Measurements from ENCODE around the gene AKAP13. TPM values are rescaled to one million over a fixed set of nuclear protein-coding genes. Genes with fewer than 3 reads are reported as not detected.
"Not testable (repeated sequence)": the region's sequence is repeated elsewhere in the genome, so short reads cannot be mapped to it uniquely, and the experiment has no call there.

AKAP13 gene
- total RNA-seq, 1 experiment from 2014 or later: 75.3 TPM

GRCh38 chr15:85472349-85472748 lies 91.9 kb downstream of the AKAP13 start:
- no peak overlapping the region for H3K4me3 ChIP-seq
- DNase-seq: no peak
- H3K27me3 ChIP-seq: no peaks in the 10 kb centered on the region
- peaks cover 2% of the 10 kb centered on the region; the same call in 1 of the 2 replicates for H3K36me3 ChIP-seq
- no peak overlapping the region for H3K27ac ChIP-seq
- H3K9me3 ChIP-seq (replicated peaks): peaks cover 2% of the 10 kb centered on the region; the same call in 1 of the 2 replicates
- H3K4me1 ChIP-seq: peaks cover 18% of the 10 kb centered on the region

- no peak overlapping the region for H3K27ac ChIP-seq
- no peaks in the 10 kb centered on the region for H3K36me3 ChIP-seq
- no peak for DNase-seq
- no peaks in the 10 kb centered on the region; the same call in 1 of the 2 replicates for H3K9me3 ChIP-seq (replicated peaks)
- no peaks in the 10 kb centered on the region for H3K27me3 ChIP-seq
- no peak overlapping the region for H3K4me3 ChIP-seq
- peaks cover 26% of the 10 kb centered on the region for H3K4me1 ChIP-seq
Measured at GRCh38 chr15:85473455-85473854, 93.1 kb downstream of the AKAP13 start.

GRCh38 chr15:85474700-85475316 lies 94.4 kb downstream of the AKAP13 start:
- H3K4me1 ChIP-seq: peaks cover 36% of the 10 kb centered on the region

GRCh38 chr15:85475317-85475701 lies 94.9 kb downstream of the AKAP13 start:
- Histone ChIP-seq H3K27me3 (no peaks in the 10 kb centered on the region), H3K36me3 (no peaks in the 10 kb centered on the region), H3K27ac (no peak overlapping the region), H3K4me3 (no peak overlapping the region), H3K4me1 (peaks cover 41% of the 10 kb centered on the region), H3K9me3 (replicated peaks) (no peaks in the 10 kb centered on the region)
- no peak for DNase-seq

More at GRCh38 chr15:85474700-85475316, 94.4 kb downstream of the AKAP13 start:
- H3K9me3 ChIP-seq (replicated peaks): no peaks in the 10 kb centered on the region
- H3K27ac ChIP-seq: no peak overlapping the region
- no peaks in the 10 kb centered on the region for H3K36me3 ChIP-seq
- no peaks in the 10 kb centered on the region for H3K27me3 ChIP-seq
- no peak for DNase-seq
- no peak overlapping the region for H3K4me3 ChIP-seq

- no peak for DNase-seq
- Histone ChIP-seq H3K4me3 (no peak overlapping the region), H3K27me3 (no peaks in the 10 kb centered on the region), H3K4me1 (peaks cover 44% of the 10 kb centered on the region), H3K27ac (no peak overlapping the region), H3K36me3 (no peaks in the 10 kb centered on the region), H3K9me3 (replicated peaks) (no peaks in the 10 kb centered on the region)
Measured at GRCh38 chr15:85475711-85476110, 95.3 kb downstream of the AKAP13 start.

GRCh38 chr15:85477061-85477460 lies 96.7 kb downstream of the AKAP13 start:
- DNase-seq: no peak
- Histone ChIP-seq H3K4me3 (no peak overlapping the region), H3K4me1 (peaks cover 55% of the 10 kb centered on the region), H3K36me3 (no peaks in the 10 kb centered on the region), H3K27me3 (no peaks in the 10 kb centered on the region), H3K27ac (no peak overlapping the region), H3K9me3 (replicated peaks) (no peaks in the 10 kb centered on the region)

- Histone ChIP-seq H3K9me3 (replicated peaks) (no peaks in the 10 kb centered on the region), H3K4me3 (no peak overlapping the region), H3K27ac (peak overlapping the region; percentile 77; the same call in 1 of the 2 replicates), H3K36me3 (no peaks in the 10 kb centered on the region), H3K4me1 (peaks cover 62% of the 10 kb centered on the region), H3K27me3 (no peaks in the 10 kb centered on the region)
- DNase-seq: peak; percentile 22 to 51
Measured at GRCh38 chr15:85477730-85478129, 97.3 kb downstream of the AKAP13 start.

- Histone ChIP-seq H3K4me3 (peak overlapping the region; percentile 21), H3K9me3 (replicated peaks) (no peaks in the 10 kb centered on the region), H3K4me1 (peaks cover 59% of the 10 kb centered on the region), H3K36me3 (no peaks in the 10 kb centered on the region), H3K27me3 (no peaks in the 10 kb centered on the region), H3K27ac (peak overlapping the region; percentile 77)
- peak; percentile 90 to 97 for DNase-seq
Measured at GRCh38 chr15:85479071-85479647, 98.8 kb downstream of the AKAP13 start.

- Histone ChIP-seq H3K4me1 (peaks cover 59% of the 10 kb centered on the region), H3K9me3 (replicated peaks) (no peaks in the 10 kb centered on the region), H3K27ac (no peak overlapping the region), H3K36me3 (no peaks in the 10 kb centered on the region), H3K4me3 (no peak overlapping the region), H3K27me3 (no peaks in the 10 kb centered on the region)
- DNase-seq: no peak
Measured at GRCh38 chr15:85480923-85481322, 100.5 kb downstream of the AKAP13 start.

GRCh38 chr15:85481543-85481942 lies 101.1 kb downstream of the AKAP13 start:
- not testable (repeated sequence) for H3K9me3 ChIP-seq (replicated peaks); H3K36me3 ChIP-seq; H3K27me3 ChIP-seq; H3K27ac ChIP-seq; H3K4me3 ChIP-seq; DNase-seq
- H3K4me1 ChIP-seq: peaks cover 58% of the 10 kb centered on the region

- DNase-seq: no peak
- H3K27ac ChIP-seq: no peak overlapping the region
Measured at GRCh38 chr15:85482894-85483293, 102.5 kb downstream of the AKAP13 start.

GRCh38 chr15:85483955-85484354 lies 103.6 kb downstream of the AKAP13 start:
- H3K9me3 ChIP-seq (replicated peaks); DNase-seq; H3K4me3 ChIP-seq; H3K27me3 ChIP-seq; H3K36me3 ChIP-seq; H3K27ac ChIP-seq: not testable (repeated sequence)
- H3K4me1 ChIP-seq: peaks cover 40% of the 10 kb centered on the region

More at GRCh38 chr15:85482894-85483293, 102.5 kb downstream of the AKAP13 start:
- H3K4me3 ChIP-seq: no peak overlapping the region
- H3K27me3 ChIP-seq: no peaks in the 10 kb centered on the region
- no peaks in the 10 kb centered on the region for H3K36me3 ChIP-seq
- H3K4me1 ChIP-seq: peaks cover 47% of the 10 kb centered on the region
- H3K9me3 ChIP-seq (replicated peaks): no peaks in the 10 kb centered on the region

- not testable (repeated sequence) for DNase-seq; H3K36me3 ChIP-seq; H3K9me3 ChIP-seq (replicated peaks); H3K4me3 ChIP-seq; H3K27ac ChIP-seq; H3K27me3 ChIP-seq
- H3K4me1 ChIP-seq: peaks cover 33% of the 10 kb centered on the region
Measured at GRCh38 chr15:85484923-85485322, 104.5 kb downstream of the AKAP13 start.

GRCh38 chr15:85485956-85486567 lies 105.7 kb downstream of the AKAP13 start:
- H3K27ac ChIP-seq: no peak overlapping the region
- H3K9me3 ChIP-seq (replicated peaks): no peaks in the 10 kb centered on the region
- peak; percentile 55 to 87 for DNase-seq
- no peaks in the 10 kb centered on the region for H3K27me3 ChIP-seq
- H3K4me1 ChIP-seq: peaks cover 25% of the 10 kb centered on the region
- H3K4me3 ChIP-seq: no peak overlapping the region
- no peaks in the 10 kb centered on the region for H3K36me3 ChIP-seq

GRCh38 chr15:85487796-85488195 lies 107.4 kb downstream of the AKAP13 start:
- not testable (repeated sequence) for H3K9me3 ChIP-seq (replicated peaks); H3K27me3 ChIP-seq; H3K4me1 ChIP-seq; DNase-seq; H3K27ac ChIP-seq; H3K36me3 ChIP-seq; H3K4me3 ChIP-seq

All from SJCRH30 (cell line).